ENCODE results near the gene NAA15. TPM values are rescaled to one million over a fixed set of nuclear protein-coding genes. Genes with fewer than 3 reads are reported as not detected.

NAA15 gene
- total RNA-seq, 1 donor from 2014 or later, result 33.1 TPM

DNA sequence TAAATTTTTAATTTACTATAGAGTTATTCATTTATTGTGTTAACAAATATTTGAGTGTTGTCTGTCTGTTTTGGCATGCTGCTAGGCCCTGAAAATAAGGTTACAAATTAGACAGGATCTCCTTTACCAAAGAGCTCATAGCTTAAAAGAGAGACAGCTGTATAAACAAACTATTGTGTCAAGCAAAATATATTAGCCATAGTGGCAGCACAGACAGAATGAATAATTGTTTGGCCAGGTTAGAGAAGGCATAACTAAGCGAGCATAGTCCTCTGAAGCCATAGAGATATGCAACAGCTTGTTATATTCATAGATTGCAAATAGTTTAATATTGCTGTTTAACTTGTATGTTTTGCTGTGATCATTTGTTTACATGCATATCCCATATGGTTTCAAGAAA lies 67.7 kb downstream of the NAA15 start:
- Histone ChIP-seq H3K4me3 (no peak overlapping the region), H3K9me3 (replicated peaks) (no peaks in the 10 kb centered on the region), H3K27me3 (ENCODE audit: low read depth) (no peaks in the 10 kb centered on the region), H3K27ac (replicated peaks) (no peak overlapping the region), H3K36me3 (peaks cover 61% of the 10 kb centered on the region), H3K4me1 (no peaks in the 10 kb centered on the region)
- TF ChIP-seq, protein P1, sequence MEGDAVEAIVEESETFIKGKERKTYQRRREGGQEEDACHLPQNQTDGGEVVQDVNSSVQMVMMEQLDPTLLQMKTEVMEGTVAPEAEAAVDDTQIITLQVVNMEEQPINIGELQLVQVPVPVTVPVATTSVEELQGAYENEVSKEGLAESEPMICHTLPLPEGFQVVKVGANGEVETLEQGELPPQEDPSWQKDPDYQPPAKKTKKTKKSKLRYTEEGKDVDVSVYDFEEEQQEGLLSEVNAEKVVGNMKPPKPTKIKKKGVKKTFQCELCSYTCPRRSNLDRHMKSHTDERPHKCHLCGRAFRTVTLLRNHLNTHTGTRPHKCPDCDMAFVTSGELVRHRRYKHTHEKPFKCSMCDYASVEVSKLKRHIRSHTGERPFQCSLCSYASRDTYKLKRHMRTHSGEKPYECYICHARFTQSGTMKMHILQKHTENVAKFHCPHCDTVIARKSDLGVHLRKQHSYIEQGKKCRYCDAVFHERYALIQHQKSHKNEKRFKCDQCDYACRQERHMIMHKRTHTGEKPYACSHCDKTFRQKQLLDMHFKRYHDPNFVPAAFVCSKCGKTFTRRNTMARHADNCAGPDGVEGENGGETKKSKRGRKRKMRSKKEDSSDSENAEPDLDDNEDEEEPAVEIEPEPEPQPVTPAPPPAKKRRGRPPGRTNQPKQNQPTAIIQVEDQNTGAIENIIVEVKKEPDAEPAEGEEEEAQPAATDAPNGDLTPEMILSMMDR (IDR thresholded peaks at IDR 0.05; ENCODE audit: borderline replicate concordance), result no peak
- intact Hi-C loops (cut with micrococcal nuclease), result no loop called here
- no peak for DNase-seq

DNA sequence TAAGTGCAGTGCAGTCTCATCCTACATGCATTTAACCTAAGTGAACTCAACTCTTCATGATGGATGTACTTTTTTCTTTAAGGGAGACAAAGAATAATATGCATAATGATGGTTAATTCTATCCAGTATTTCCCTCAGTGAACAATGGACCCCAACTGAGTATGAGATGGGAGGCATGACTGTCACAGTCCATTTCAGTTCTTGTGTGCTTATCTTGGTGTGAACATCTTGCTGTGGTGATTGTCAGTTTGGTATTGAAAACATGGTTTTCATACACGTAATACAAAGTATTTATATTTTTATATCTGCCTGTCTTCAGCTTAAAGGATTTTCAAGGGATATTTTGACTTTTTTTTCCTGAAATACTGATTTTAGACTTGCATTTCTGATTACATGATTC lies 72.9 kb downstream of the NAA15 start:
- Histone ChIP-seq H3K36me3 (peaks cover 71% of the 10 kb centered on the region), H3K4me1 (no peaks in the 10 kb centered on the region), H3K9me3 (replicated peaks) (no peaks in the 10 kb centered on the region), H3K27ac (replicated peaks) (no peak overlapping the region), H3K27me3 (ENCODE audit: low read depth) (no peaks in the 10 kb centered on the region), H3K4me3 (no peak overlapping the region)
- intact Hi-C loops (cut with micrococcal nuclease), result no loop called here
- TF ChIP-seq, protein P1 (IDR thresholded peaks at IDR 0.05; ENCODE audit: borderline replicate concordance), result no peak
- DNase-seq, result no peak

DNA sequence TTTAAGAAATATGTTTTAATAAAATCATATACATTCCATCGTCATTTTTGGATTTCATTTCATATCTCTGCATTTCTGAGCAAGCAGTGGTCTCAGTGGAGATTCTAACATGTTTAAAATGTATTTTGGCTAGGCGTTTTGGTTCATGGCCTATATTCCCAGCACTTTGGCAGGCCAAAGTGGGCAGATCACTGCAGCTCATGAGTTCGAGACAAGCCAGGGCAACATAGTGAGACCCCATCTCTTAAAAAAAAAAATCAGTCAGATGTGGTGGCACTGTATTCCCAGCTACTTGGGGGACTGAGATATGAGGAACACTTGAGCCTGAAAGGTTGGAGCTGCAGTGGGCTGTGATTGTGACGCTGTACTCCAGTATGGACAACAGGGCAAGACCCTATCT lies 85.1 kb downstream of the NAA15 start:
- no peak for DNase-seq
- H3K4me1 ChIP-seq, result no peaks in the 10 kb centered on the region
- no peak overlapping the region for H3K4me3 ChIP-seq
- intact Hi-C loops (cut with micrococcal nuclease), result no loop called here
- H3K27ac ChIP-seq (replicated peaks), result no peak overlapping the region
- H3K9me3 ChIP-seq (replicated peaks), result no peaks in the 10 kb centered on the region
- TF ChIP-seq, protein P1 (IDR thresholded peaks at IDR 0.05; ENCODE audit: borderline replicate concordance), result no peak
- H3K27me3 ChIP-seq (ENCODE audit: low read depth), result no peaks in the 10 kb centered on the region
- peaks cover 40% of the 10 kb centered on the region for H3K36me3 ChIP-seq

DNA sequence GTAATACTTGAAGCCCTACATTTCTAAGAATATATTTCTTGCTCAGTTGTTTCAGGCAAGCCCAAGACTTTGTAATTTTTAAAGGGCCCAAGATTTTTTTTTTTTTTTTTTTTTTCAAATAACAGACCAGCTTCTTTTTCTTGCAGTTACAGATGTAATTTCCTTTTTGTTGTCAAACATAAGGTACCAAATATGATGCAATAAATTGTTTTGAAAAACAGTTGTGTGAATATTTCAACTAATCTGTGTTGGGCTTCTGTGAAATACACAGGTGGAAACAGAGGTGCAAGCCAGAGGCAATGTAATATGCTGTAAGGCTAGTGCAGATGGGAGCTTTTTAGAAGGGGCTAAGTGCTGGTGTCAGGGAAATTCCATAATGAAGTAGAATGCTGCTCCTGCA lies 87.8 kb downstream of the NAA15 start:
- intact Hi-C loops (cut with micrococcal nuclease), result no loop called here
- H3K4me3 ChIP-seq, result no peak overlapping the region
- peaks cover 46% of the 10 kb centered on the region for H3K36me3 ChIP-seq
- H3K9me3 ChIP-seq (replicated peaks), result no peaks in the 10 kb centered on the region
- no peak for DNase-seq
- no peaks in the 10 kb centered on the region for H3K4me1 ChIP-seq
- no peaks in the 10 kb centered on the region for H3K27me3 ChIP-seq (ENCODE audit: low read depth)
- TF ChIP-seq, protein P1 (IDR thresholded peaks at IDR 0.05; ENCODE audit: borderline replicate concordance), result no peak
- H3K27ac ChIP-seq (replicated peaks), result no peak overlapping the region

DNA sequence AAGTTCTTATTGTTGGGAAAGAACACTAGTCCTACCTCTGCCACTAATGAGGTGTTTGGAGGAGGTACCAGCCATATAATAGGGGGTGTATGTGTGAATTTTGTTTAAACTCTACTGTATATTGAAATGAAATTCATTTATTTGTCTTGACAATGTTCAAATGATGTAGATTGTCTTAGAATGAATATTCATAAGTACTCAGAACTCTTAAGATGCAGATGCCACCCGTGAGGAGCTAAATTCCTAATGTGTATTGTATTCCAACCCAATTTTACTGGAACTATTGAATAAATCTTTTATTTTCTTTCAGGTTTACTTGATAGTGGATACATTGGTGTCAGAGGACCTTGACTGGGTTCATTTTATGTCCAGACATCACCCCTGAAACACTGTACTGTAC lies 88.7 kb downstream of the NAA15 start:
- no peak overlapping the region for H3K27ac ChIP-seq (replicated peaks)
- H3K27me3 ChIP-seq (ENCODE audit: low read depth), result no peaks in the 10 kb centered on the region
- H3K36me3 ChIP-seq, result peaks cover 45% of the 10 kb centered on the region
- TF ChIP-seq, protein P1 (IDR thresholded peaks at IDR 0.05; ENCODE audit: borderline replicate concordance), result no peak
- intact Hi-C loops (cut with micrococcal nuclease), result no loop called here
- H3K4me1 ChIP-seq, result no peaks in the 10 kb centered on the region
- no peak overlapping the region for H3K4me3 ChIP-seq
- no peaks in the 10 kb centered on the region for H3K9me3 ChIP-seq (replicated peaks)
- DNase-seq, result no peak

DNA sequence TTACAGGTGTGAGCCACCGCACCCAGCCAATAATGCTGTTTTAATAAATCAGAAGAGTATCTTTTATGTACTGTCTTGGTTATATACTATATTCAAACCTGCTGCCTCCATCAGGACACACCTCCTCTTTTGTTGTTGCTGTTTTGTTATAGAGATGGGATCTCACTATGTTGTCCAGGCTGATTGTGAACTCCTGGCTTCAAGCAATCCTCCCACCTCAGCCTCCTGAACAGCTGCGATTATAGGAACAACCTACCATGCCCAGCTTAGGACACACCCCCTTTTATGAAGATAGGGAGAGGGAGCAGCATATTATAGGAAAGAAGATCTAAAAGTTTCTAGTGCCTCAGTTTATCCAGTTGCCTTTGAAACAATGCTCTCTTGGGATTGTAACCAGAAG lies 90.4 kb downstream of the NAA15 start:
- H3K27ac ChIP-seq (replicated peaks), result no peak overlapping the region
- no peaks in the 10 kb centered on the region for H3K9me3 ChIP-seq (replicated peaks)
- intact Hi-C loops (cut with micrococcal nuclease), result no loop called here
- peaks cover 33% of the 10 kb centered on the region for H3K36me3 ChIP-seq
- TF ChIP-seq, protein P1 (IDR thresholded peaks at IDR 0.05; ENCODE audit: borderline replicate concordance), result no peak
- DNase-seq, result no peak
- no peaks in the 10 kb centered on the region for H3K4me1 ChIP-seq
- H3K27me3 ChIP-seq (ENCODE audit: low read depth), result no peaks in the 10 kb centered on the region
- no peak overlapping the region for H3K4me3 ChIP-seq

Data from left ventricle myocardium inferior (tissue), 1 donor.